ENCODE measurements around the gene SEC14L1. TPM values are rescaled to one million over a fixed set of nuclear protein-coding genes. Genes with fewer than 3 reads are reported as not detected.

The SEC14L1 gene
- total RNA-seq, 1 donor from 2014 or later, result 93.2 TPM

DNA sequence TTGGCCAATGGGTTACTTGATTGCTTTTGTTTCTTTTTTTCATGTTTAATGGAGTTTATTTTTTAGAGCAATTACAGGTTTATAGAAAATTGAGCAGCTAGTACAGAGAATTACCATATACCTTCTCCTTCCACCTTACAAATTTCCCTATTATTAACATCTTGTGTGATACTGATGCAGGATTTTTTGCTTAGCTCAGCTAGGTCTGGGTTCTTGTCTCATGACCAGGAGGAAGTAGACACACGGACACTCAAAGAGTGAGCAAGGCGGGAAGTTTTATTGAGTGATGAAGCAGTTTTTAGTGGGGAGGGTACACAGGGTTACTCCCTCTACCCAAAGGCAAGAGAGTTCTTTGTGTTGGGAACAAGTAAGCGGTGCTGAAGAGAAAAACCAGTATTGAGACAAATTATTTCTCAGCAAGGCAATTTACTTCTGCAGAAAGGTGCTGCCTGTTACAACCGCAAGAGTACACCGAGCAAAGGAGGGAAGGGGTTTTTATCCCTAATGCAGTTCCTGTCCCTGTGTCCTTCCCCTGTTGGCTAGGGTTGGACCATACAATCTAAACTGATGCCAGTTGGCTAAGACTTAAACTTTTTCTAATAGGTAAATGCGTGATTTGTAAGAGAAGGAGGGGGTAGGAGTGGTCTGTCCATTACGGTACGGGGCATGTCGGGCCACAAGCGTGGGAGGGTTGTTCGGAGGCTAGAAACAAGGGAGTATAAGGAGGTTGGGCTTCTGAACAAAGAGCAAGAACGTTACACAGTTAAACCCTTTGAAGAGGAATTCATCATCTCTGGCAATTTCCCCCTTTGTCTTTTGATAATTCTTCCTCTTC, 26.9 kb downstream of the SEC14L1 start:
- FAIRE-seq (no peak), DNase-seq (ENCODE audit: low read depth) (no peak)
- peaks cover 100% of the 10 kb centered on the region for H3K79me2 ChIP-seq (ENCODE audit: insufficient read depth, low read length)
- H3K4me1 Mint-ChIP-seq (ENCODE audit: low read depth, unreplicated experiment), result peaks cover 24% of the 10 kb centered on the region
- H3K36me3 Mint-ChIP-seq (ENCODE audit: low read depth, unreplicated experiment), result peaks cover 50% of the 10 kb centered on the region
- no peak overlapping the region for H3K4me3 ChIP-seq (ENCODE audit: insufficient read depth, low read depth, low read length)
- peaks cover 23% of the 10 kb centered on the region for H3K9me3 Mint-ChIP-seq (ENCODE audit: unreplicated experiment)
- H3K4me1 ChIP-seq (ENCODE audit: insufficient read depth, low read length), result peaks cover 12% of the 10 kb centered on the region
- H3K9ac ChIP-seq (ENCODE audit: low read length), result no peak overlapping the region
- TF ChIP-seq EZH2 (IDR thresholded peaks at IDR 0.05; ENCODE audit: insufficient read depth, low read length), result no peak
- TF ChIP-seq CTCF (IDR thresholded peaks at IDR 0.05; ENCODE audit: insufficient read depth, low read depth, low read length), result no peak
- H3K27me3 ChIP-seq (ENCODE audit: insufficient read depth, low read length), result no peaks in the 10 kb centered on the region
- H3K4me3 Mint-ChIP-seq (ENCODE audit: unreplicated experiment), result no peak overlapping the region
- no peak overlapping the region for H3K4me2 ChIP-seq (ENCODE audit: low read length)
- H2AFZ ChIP-seq (ENCODE audit: low read depth, low read length), result no peak overlapping the region
- peaks cover 92% of the 10 kb centered on the region for H4K20me1 ChIP-seq (ENCODE audit: insufficient read depth, low read length)
- peaks cover 18% of the 10 kb centered on the region for H3K9me3 ChIP-seq (ENCODE audit: insufficient read depth, low read depth, low read length)
- no peaks in the 10 kb centered on the region for H3K27me3 Mint-ChIP-seq (ENCODE audit: low read depth, unreplicated experiment)
- H3K36me3 ChIP-seq (ENCODE audit: insufficient read depth, low read length), result peaks cover 6% of the 10 kb centered on the region
- no peak overlapping the region for H3K27ac Mint-ChIP-seq (ENCODE audit: unreplicated experiment)
- H3K27ac ChIP-seq (ENCODE audit: low read depth, low read length), result no peak overlapping the region

GRCh38 chr17:77173104-77173503, 32.3 kb downstream of the SEC14L1 start:
- Histone ChIP-seq H3K27ac (ENCODE audit: low read depth, low read length) (no peak overlapping the region), H2AFZ (ENCODE audit: low read depth, low read length) (no peak overlapping the region), H3K9me3 (ENCODE audit: insufficient read depth, low read depth, low read length) (peaks cover 17% of the 10 kb centered on the region), H3K9ac (ENCODE audit: low read length) (no peak overlapping the region), H4K20me1 (ENCODE audit: insufficient read depth, low read length) (peaks cover 86% of the 10 kb centered on the region), H3K27me3 (ENCODE audit: insufficient read depth, low read length) (no peaks in the 10 kb centered on the region), H3K4me1 (ENCODE audit: insufficient read depth, low read length) (no peaks in the 10 kb centered on the region), H3K4me3 (ENCODE audit: insufficient read depth, low read depth, low read length) (no peak overlapping the region), H3K4me2 (ENCODE audit: low read length) (no peak overlapping the region), H3K79me2 (ENCODE audit: insufficient read depth, low read length) (peaks cover 99% of the 10 kb centered on the region), H3K36me3 (ENCODE audit: insufficient read depth, low read length) (peaks cover 6% of the 10 kb centered on the region)
- H3K27ac Mint-ChIP-seq (ENCODE audit: unreplicated experiment), result peak overlapping the region; percentile 48
- DNase-seq (ENCODE audit: low read depth) (no peak), FAIRE-seq (no peak)
- TF ChIP-seq CTCF (IDR thresholded peaks at IDR 0.05; ENCODE audit: insufficient read depth, low read depth, low read length) (no peak), EZH2 (IDR thresholded peaks at IDR 0.05; ENCODE audit: insufficient read depth, low read length) (no peak)
- H3K27me3 Mint-ChIP-seq (ENCODE audit: low read depth, unreplicated experiment), result no peaks in the 10 kb centered on the region
- peaks cover 29% of the 10 kb centered on the region for H3K9me3 Mint-ChIP-seq (ENCODE audit: unreplicated experiment)
- peaks cover 2% of the 10 kb centered on the region for H3K4me1 Mint-ChIP-seq (ENCODE audit: low read depth, unreplicated experiment)
- no peak overlapping the region for H3K4me3 Mint-ChIP-seq (ENCODE audit: unreplicated experiment)
- H3K36me3 Mint-ChIP-seq (ENCODE audit: low read depth, unreplicated experiment), result peaks cover 55% of the 10 kb centered on the region
